ENCODE results near the gene NECTIN4. TPM values are rescaled to one million over a fixed set of nuclear protein-coding genes. Genes with fewer than 3 reads are reported as not detected.

The NECTIN4 gene
- total and polyA plus RNA-seq, 2 of the 8 experiments (the other 6 are each of a cell fraction or from before 2014, with no cell fraction given) = 0.19 to 0.71 TPM

GRCh38 chr1:161039154-161039545, 50.2 kb downstream of the NECTIN4 start (continued):
- TF ChIP-seq CTCF (IDR thresholded peaks at IDR 0.05; ENCODE audit: control extremely low read depth in 1 of 3, insufficient read depth in 1 of 3, low read depth in 1 of 3, low read length in 3 of 3) (no peak), JUN (IDR thresholded peaks at IDR 0.05; ENCODE audit: low read depth, low read length) (no peak), HDAC6 (IDR thresholded peaks at IDR 0.05; ENCODE audit: low read depth, low read length) (no peak), TAF1 (IDR thresholded peaks at IDR 0.05; ENCODE audit: low read depth, low read length) (no peak)
